ENCODE data around the gene IFITM2. TPM values are rescaled to one million over a fixed set of nuclear protein-coding genes. Genes with fewer than 3 reads are reported as not detected.
A peak's percentile ranks its signal among the peaks of the same experiment; 100 is the strongest.

The IFITM2 gene
- total and polyA plus RNA-seq, 8 donors, result 32.1 to 182 (median 98.1) TPM

DNA sequence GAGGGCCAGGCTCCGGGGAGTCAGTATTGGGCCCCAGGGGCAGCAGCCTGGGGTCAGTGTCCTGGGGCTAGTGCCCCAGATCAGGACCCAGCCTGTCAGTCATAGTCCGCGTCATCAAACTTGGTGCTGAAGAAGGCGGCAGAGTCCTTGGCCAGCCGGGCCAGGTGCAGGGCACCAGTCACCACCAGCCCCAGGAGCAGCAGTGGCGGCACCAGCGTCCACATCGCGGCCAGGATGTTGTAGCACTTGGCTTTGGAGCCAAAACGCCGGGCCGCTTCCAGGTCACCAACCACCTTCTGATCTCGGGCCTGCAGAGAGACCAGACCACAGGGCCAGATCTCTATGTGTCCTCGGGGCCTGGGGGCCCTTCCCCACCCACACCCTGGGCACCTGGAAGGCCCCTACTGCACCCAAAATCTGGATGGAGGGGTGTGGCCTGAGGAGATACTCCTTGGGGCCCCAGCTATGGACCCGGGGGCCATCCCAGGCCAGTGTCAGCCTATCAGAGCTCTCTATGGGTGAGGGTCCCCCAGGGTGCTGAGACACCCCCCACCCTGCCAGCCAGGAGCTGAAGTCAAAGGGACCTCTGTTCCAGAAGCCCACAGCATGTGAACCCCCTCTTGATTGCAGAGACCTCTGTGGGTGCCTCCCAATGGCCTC is 9.1 kb upstream of the IFITM2 start:
- DNase-seq, result peak in 5 of 6 donors; percentile 29 to 88 (median 76)
- Histone ChIP-seq H3K4me1 (no peaks in the 10 kb centered on the region), H3K9me3 (no peaks in the 10 kb centered on the region), H3K27ac (peak overlapping the region in 1 of 4 donors; percentile 17), H3K36me3 (peaks cover 0 to 20% (median 0%) of the 10 kb centered on the region in 3 donors), H3K4me3 (no peak overlapping the region), H3K27me3 (no peaks in the 10 kb centered on the region)
- ATAC-seq, result peak; percentile 24 to 58 (median 46)
- TF ChIP-seq, protein P1, sequence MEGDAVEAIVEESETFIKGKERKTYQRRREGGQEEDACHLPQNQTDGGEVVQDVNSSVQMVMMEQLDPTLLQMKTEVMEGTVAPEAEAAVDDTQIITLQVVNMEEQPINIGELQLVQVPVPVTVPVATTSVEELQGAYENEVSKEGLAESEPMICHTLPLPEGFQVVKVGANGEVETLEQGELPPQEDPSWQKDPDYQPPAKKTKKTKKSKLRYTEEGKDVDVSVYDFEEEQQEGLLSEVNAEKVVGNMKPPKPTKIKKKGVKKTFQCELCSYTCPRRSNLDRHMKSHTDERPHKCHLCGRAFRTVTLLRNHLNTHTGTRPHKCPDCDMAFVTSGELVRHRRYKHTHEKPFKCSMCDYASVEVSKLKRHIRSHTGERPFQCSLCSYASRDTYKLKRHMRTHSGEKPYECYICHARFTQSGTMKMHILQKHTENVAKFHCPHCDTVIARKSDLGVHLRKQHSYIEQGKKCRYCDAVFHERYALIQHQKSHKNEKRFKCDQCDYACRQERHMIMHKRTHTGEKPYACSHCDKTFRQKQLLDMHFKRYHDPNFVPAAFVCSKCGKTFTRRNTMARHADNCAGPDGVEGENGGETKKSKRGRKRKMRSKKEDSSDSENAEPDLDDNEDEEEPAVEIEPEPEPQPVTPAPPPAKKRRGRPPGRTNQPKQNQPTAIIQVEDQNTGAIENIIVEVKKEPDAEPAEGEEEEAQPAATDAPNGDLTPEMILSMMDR (IDR thresholded peaks at IDR 0.05), result no peak
- no peak for FAIRE-seq
- intact Hi-C loops (cut with DNase I), result no loop called here
- WGBS, 2 donors, result 20 to 48% methylated on average over 15 of the region's 15 CpGs

DNA sequence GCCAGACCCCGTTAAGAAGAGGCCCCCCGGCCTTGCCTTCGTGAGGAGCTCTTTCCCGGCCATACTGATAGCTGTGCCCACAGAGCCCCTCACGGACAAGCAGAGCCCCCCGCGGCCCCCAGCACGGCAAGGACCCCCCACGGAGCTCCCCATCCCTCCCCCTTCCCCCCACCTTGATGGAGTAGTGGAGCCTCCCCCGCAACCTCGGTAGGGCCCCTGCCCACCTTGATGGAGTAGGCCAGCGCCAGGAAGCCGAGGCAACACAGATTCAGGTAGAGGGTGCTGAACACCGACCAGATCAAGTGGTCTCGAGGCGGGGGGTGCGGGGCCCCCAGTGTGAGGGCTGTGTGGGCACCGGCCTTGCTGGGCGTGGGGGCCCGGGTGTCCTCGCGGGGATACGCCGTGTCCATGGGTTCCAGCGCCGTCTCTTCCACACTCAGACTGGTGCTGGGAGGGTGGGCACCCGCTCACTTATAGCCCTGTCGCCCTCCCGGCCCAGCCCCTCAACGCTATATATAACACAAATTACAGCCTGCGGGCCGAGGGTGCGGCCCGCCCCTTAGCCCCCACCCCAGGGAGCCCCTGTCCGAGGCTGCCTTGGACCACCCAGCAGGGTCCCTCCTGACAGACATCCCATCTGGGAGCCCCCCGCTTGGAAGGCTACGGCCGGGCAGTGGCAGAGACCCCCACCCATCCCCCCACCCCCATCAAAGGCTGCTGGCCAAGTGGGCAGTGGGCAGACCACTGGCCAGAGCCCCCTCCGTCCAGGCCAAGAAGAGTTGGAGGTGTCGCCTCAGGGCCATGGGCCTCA is 8.3 kb upstream of the IFITM2 start, which contains the start of gene IFITM5:
TSS of gene IFITM5 (minus strand) at position 446 of the 811 bp plus-strand sequence. CDS start at position 410, 36 bp downstream.
- ATAC-seq (peak in 2 of 4 donors; percentile 3 to 5), DNase-seq (peak in 4 of 6 donors; percentile 35 to 83 (median 59)), FAIRE-seq (no peak)
- intact Hi-C loops (cut with DNase I), result no loop called here
- Histone ChIP-seq H3K27me3 (no peaks in the 10 kb centered on the region), H3K27ac (no peak within 1 kb of the TSS), H3K4me3 (no peak within 1 kb of the TSS), H3K4me1 (no peaks in the 10 kb centered on the region), H3K9me3 (no peaks in the 10 kb centered on the region), H3K36me3 (peaks cover 0 to 12% (median 0%) of the 10 kb centered on the region in 3 donors)
- 34 to 37% methylated on average over 35 to 40 of the region's 40 CpGs for WGBS, 2 donors
- TF ChIP-seq, protein P1 (IDR thresholded peaks at IDR 0.05), result no peak

DNA sequence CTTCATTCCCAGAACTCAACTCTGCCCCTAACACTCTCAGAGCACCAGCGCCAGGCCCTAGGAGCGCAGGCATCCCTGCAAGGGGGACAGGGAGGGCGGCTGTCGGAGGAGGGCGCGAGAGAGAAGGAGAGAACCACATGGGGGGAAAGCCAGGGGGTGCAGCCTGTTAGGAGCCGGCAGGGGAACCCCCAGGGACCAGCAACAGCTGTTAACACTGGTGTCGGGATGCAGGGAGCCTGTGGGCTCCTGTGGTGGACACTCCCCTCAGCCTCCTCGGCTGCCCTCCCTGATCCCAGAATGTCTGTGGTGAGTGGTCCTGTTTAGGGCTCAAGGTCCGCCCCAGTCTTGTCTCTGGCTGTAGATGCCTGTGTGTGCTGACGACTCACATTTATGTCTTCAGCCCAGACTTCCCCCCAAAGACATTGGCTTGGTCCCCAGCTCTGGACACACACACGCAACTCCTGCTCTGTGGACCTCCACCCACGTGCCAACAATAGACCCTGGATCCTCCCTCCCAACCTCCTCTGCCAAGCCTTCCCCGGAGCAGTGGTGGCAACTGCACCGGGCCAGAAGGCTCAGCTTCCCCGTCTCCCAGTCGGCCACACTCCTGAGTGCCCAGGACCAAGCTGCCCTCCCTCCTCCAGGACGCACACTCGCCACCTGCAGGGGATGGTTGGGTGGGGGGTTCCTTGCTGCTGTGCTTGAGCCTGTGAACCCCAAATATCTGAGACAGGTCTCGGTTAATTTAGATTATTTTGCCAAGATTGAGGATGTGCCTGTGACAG is 7.5 kb upstream of the IFITM2 start:
- FAIRE-seq, result no peak
- peak in 3 of 6 donors; percentile 61 to 81 (median 61) for DNase-seq
- 9 to 11% methylated on average over 20 of the region's 20 CpGs for WGBS, 2 donors
- Histone ChIP-seq H3K27me3 (no peaks in the 10 kb centered on the region), H3K4me1 (peaks cover 0 to 1% (median 0%) of the 10 kb centered on the region in 3 donors), H3K36me3 (peaks cover 0 to 3% (median 0%) of the 10 kb centered on the region in 3 donors), H3K27ac (no peak overlapping the region), H3K9me3 (no peaks in the 10 kb centered on the region), H3K4me3 (no peak overlapping the region)
- TF ChIP-seq, protein P1 (IDR thresholded peaks at IDR 0.05), result no peak
- peak in 2 of 4 donors; percentile 1 to 8 for ATAC-seq
- intact Hi-C loops (cut with DNase I), result loop anchor here in 1 of 3 donors (10.0 kb wide), 1 partner anchor 55 kb away; no protein-coding TSS in a partner anchor

DNA sequence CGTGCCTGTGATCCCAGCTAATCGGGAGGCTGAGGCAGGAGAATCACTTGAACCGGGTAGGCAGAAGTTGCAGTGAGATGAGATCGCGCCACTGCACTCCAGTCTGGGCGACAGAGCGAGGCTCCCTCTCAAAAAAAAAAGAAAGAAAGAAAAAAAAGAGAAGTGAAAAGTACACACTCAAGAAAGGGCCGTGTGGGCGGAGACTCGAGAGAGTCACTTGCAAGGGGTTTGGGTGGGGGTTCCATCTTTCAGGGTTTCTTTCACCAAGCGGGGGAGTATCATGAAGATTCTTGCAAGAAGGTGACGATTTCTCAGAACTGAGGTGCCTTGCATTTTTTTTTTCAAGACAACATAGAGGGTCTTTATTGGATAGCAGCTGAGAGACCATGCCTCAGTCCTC is 4.3 kb upstream of the IFITM2 start:
- FAIRE-seq, result no peak

More for the DNA sequence above, 4.3 kb upstream of the IFITM2 start:
- TF ChIP-seq, protein P1 (IDR thresholded peaks at IDR 0.05), result no peak
- DNase-seq, result peak in 2 of 6 donors; percentile 18 to 33
- Histone ChIP-seq H3K27me3 (no peaks in the 10 kb centered on the region), H3K4me1 (peaks cover 0 to 3% (median 0%) of the 10 kb centered on the region in 3 donors), H3K4me3 (no peak overlapping the region), H3K36me3 (no peaks in the 10 kb centered on the region), H3K27ac (no peak overlapping the region), H3K9me3 (no peaks in the 10 kb centered on the region)
- no peak for ATAC-seq
- 75 to 81% methylated on average over 12 of the region's 12 CpGs for WGBS, 2 donors
- intact Hi-C loops (cut with DNase I), result loop anchor here in 1 of 3 donors (10.0 kb wide), 1 partner anchor 51 kb away; no protein-coding TSS in a partner anchor

Data from pancreas (tissue), 10 donors.